Measurements from ENCODE around the gene ATF7IP2. TPM values are rescaled to one million over a fixed set of nuclear protein-coding genes. Genes with fewer than 3 reads are reported as not detected.
A peak's percentile ranks its signal among the peaks of the same experiment; 100 is the strongest.

The ATF7IP2 gene
- total and polyA plus RNA-seq, 2 of the 13 experiments (the other 11 are each of a cell fraction or from before 2014, with no cell fraction given), result 117 to 217 TPM

GRCh38 chr16:10356870-10357842 is 28.7 kb upstream of the ATF7IP2 start (continued):
- TF ChIP-seq REXO4 (CRISPR knock-in tag; IDR thresholded peaks at IDR 0.05; ENCODE audit: borderline replicate concordance), result no peak
- TF ChIP-seq KDM4B (CRISPR knock-in tag; IDR thresholded peaks at IDR 0.05), result no peak
- TF ChIP-seq SMARCC2 (IDR thresholded peaks at IDR 0.05), result no peak
- no peak for TF ChIP-seq BHLHE40 (IDR thresholded peaks at IDR 0.05; ENCODE audit: low read length)
- TF ChIP-seq EEA1 (CRISPR knock-in tag; IDR thresholded peaks at IDR 0.05; ENCODE audit: borderline replicate concordance), result no peak
- TF ChIP-seq ZNF432 (CRISPR knock-in tag; IDR thresholded peaks at IDR 0.05; ENCODE audit: borderline replicate concordance), result no peak
- no peak for TF ChIP-seq HOXA7 (CRISPR knock-in tag; IDR thresholded peaks at IDR 0.05)
- TF ChIP-seq ZNF34 (CRISPR knock-in tag; IDR thresholded peaks at IDR 0.05; ENCODE audit: borderline replicate concordance), result no peak
- no peak for TF ChIP-seq RBM39 (IDR thresholded peaks at IDR 0.05; ENCODE audit: low read depth, low read length, poor library complexity, severe bottlenecking)
- no peak for TF ChIP-seq ZNF607 (CRISPR knock-in tag; IDR thresholded peaks at IDR 0.05; ENCODE audit: borderline replicate concordance)
- TF ChIP-seq RBAK (CRISPR knock-in tag; IDR thresholded peaks at IDR 0.05), result no peak
- no peak for TF ChIP-seq ATF7-NPFF (CRISPR knock-in tag; IDR thresholded peaks at IDR 0.05; ENCODE audit: low read depth)
- TF ChIP-seq THAP11 (CRISPR knock-in tag; IDR thresholded peaks at IDR 0.05), result 0 out of 2 replicates have a peak, but pooled peaks have one; percentile 42
- TF ChIP-seq TP53 (CRISPR knock-in tag; conservative IDR thresholded peaks at IDR 0.05), result no peak
- TF ChIP-seq FOXO4 (CRISPR knock-in tag; conservative IDR thresholded peaks at IDR 0.05), result 0 out of 2 replicates have a peak, but pooled peaks have one; percentile 70
- TF ChIP-seq SP1 (IDR thresholded peaks at IDR 0.05), result no peak
- TF ChIP-seq SP1 (CRISPR knock-in tag; IDR thresholded peaks at IDR 0.05), result no peak
- no peak for TF ChIP-seq TFDP1 (CRISPR knock-in tag; IDR thresholded peaks at IDR 0.05; ENCODE audit: borderline replicate concordance)
- TF ChIP-seq E2F2 (CRISPR knock-in tag; IDR thresholded peaks at IDR 0.05; ENCODE audit: borderline replicate concordance), result no peak
- no peak for TF ChIP-seq ZBTB26 (CRISPR knock-in tag; IDR thresholded peaks at IDR 0.05; ENCODE audit: borderline replicate concordance)
- no peak for TF ChIP-seq ZNF24 (IDR thresholded peaks at IDR 0.05)
- TF ChIP-seq NFKB2 (CRISPR knock-in tag; IDR thresholded peaks at IDR 0.05; ENCODE audit: borderline replicate concordance), result no peak
- no peak for TF ChIP-seq ZNF138 (CRISPR knock-in tag; IDR thresholded peaks at IDR 0.05; ENCODE audit: low read depth)
- TF ChIP-seq NAIF1 (CRISPR knock-in tag; IDR thresholded peaks at IDR 0.05; ENCODE audit: borderline replicate concordance), result no peak
- TF ChIP-seq SNRNP70 (IDR thresholded peaks at IDR 0.05; ENCODE audit: low read depth, low read length), result no peak
